Measurements from ENCODE around the gene ACSS1.

ACSS1 gene

DNA sequence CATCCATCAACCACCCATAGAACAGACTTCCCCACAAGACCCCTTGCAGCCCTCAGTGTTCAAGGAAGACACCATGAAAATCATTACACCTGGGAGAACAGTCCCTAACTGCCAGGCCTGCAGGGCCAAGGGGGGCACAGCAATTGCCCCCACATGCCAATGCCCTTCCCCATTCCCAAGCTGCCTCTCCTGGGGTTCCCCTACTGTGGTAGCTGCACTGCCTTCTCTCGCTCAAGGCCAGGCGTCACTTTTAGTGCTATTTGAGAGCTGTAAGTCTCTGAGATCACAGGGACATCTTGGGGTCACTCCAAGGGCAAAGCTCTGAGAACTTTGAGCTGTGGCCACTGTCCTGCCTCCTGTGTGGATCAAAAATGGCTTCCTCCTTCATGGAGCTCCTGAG is 6.0 kb upstream of the ACSS1 start:
- no peak for DNase-seq (ENCODE audit: low spot score)
- TF ChIP-seq, protein P1, sequence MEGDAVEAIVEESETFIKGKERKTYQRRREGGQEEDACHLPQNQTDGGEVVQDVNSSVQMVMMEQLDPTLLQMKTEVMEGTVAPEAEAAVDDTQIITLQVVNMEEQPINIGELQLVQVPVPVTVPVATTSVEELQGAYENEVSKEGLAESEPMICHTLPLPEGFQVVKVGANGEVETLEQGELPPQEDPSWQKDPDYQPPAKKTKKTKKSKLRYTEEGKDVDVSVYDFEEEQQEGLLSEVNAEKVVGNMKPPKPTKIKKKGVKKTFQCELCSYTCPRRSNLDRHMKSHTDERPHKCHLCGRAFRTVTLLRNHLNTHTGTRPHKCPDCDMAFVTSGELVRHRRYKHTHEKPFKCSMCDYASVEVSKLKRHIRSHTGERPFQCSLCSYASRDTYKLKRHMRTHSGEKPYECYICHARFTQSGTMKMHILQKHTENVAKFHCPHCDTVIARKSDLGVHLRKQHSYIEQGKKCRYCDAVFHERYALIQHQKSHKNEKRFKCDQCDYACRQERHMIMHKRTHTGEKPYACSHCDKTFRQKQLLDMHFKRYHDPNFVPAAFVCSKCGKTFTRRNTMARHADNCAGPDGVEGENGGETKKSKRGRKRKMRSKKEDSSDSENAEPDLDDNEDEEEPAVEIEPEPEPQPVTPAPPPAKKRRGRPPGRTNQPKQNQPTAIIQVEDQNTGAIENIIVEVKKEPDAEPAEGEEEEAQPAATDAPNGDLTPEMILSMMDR (IDR thresholded peaks at IDR 0.05; ENCODE audit: extremely low read depth, missing control alignments): no peak

DNA sequence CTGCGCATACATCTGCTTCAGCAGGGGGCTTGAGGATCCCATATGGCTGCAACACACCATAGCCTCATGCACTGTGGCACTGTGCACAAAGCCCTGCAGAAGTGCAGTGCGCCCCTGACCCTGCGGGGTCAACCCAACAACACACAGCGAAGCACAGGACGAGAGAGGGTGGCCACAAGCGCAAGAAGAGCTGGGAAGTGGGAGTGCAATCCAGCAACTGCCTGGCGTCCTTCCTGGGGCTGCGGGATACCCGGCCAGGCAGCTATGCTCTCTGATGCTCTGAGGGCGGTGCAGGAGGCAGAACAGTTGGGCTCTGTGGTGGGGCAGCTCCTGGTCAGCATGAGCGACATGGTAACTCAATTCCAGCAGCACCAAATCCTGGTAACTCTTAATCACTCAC is 5.6 kb upstream of the ACSS1 start:
- TF ChIP-seq, protein P1 (IDR thresholded peaks at IDR 0.05; ENCODE audit: extremely low read depth, missing control alignments): no peak
- no peak for DNase-seq (ENCODE audit: low spot score)

DNA sequence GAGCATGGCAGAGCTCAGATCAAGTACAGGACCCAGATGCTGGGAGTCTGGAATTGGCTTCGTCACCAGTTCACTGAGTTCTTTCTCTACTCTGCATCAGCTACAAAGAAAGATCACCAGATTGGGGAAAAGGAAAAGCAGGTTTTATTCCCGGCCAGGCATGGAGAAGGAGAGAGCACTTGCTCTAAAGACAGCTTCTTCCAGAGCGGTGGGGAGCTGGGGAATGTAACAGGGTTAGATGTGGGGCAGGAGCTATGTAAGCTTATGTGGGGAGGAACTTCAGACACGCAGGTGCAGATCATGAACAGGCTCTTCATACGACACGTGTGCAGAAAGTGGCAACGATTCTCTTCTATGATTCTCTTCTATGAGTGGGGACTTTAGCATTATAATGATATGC is 4.9 kb upstream of the ACSS1 start:
- TF ChIP-seq, protein P1 (IDR thresholded peaks at IDR 0.05; ENCODE audit: extremely low read depth, missing control alignments): no peak
- no peak for DNase-seq (ENCODE audit: low spot score)

DNA sequence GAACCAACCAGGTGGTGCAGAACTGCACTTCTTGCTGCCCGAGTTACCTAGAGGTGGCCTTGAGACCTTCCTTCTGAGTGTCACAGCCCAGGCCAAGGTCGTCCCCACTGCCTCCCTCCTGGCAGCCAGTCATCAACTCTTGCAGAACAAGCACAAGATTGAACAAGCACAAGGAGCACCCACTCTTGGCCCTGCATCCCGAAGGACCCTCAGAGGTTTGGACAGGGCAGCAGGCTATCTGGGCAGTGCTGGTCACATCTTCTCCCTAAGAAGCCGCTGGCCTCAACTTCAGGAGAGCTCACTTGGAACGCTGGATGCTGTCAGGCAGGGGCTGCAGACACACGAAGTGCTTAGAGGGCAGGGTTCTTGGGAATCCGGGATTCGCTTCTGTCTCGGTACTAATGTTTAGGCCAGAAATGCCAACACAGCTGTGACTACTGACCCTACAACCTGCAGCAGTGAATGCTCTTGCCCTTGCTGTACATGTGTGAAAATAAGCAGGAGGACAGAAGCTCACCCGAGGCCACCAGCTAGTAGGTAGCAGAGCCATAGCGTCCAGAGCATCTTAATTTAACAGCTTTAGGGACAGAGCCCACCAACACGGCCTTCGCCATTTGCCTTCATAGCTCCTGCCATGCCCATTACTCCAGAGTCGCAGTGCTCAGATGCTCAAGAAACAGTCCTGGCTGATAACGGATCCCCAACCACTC is 4.0 kb upstream of the ACSS1 start:
- TF ChIP-seq, protein P1 (IDR thresholded peaks at IDR 0.05; ENCODE audit: extremely low read depth, missing control alignments): no peak
- no peak for DNase-seq (ENCODE audit: low spot score)

DNA sequence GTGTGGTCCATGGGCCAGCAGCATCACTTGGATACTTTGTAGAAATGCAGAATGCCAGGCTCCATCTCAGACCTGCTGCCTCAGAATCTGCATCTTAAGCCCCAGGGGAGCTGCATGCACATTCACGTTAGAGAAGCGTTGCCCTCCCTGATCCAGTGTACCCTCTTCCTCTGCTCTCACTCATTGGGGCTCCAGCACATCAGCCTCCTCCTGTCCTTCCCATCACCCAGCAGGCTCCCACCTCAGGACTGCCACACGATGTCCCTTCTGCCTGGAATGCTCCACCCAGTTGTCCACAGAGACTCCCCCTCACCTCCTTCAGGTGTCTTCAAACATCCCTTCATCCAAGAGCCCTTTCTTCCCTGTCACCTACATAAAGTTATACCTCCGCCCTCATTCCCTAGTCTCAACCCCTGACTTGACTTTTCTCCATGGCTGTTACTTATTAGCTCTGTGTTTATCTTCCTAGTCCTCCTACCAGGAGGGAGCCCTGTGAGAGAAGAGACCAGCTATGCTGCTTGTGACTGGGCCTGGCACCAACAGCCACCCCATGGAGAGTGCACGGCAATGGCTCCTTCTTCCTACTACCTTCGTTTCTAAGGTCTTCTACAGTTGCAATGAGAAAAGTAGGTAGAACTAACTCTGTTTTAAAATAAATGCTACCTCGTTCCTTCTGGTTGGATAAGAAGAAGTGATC is 3.3 kb upstream of the ACSS1 start:
- DNase-seq (ENCODE audit: low spot score): no peak
- TF ChIP-seq, protein P1 (IDR thresholded peaks at IDR 0.05; ENCODE audit: extremely low read depth, missing control alignments): no peak

DNA sequence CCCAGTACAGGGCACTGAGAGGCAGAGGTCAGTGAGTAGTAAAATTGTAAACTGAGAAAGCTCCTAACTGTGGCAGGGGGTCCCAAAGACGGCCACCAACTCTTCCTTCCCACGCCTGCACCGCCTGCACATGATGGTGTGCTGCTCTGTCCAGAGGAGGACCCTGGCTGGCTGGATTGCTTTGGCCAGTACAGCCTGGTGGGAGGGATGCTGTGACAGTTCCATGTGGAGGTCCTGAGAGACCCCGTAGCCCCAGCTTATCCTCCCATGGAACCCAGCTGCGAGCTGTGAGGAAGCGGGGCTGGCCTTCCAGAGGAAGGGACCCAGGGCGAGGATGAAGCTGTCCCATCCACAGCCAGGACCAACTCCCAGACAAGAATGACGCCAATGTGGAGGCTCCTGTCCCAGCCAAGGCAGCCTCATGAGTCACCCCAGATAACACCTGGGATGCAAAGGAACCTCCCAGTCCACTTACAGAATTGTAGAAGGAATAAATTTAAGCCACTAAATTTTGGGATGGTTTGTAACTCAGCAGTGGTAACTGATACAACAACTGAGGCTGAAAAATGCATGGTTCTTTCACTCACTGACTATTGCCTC is 2.0 kb upstream of the ACSS1 start:
- TF ChIP-seq, protein P1 (IDR thresholded peaks at IDR 0.05; ENCODE audit: extremely low read depth, missing control alignments): no peak
- no peak for DNase-seq (ENCODE audit: low spot score)

Data from GM20000 (cell line).